Stimulated activated CD8-positive, alpha-beta memory T cell treated with anti-CD3 and anti-CD28 coated beads, Interleukin-4, amount 100 ng/mL, for 1 hour (primary cell): ENCODE measurements around the gene RAX.
"Not testable (repeated sequence)": the region's sequence is repeated elsewhere in the genome, so short reads cannot be mapped to it uniquely, and the experiment has no call there.

Source experiments
- DNase-seq, 2 donors: peaks; one replicate each; pipeline ENCODE4 v3.0.0-alpha.2; 2020; ENCODE audit warnings: low read depth in 2 of 2, low spot score in 1 of 2

Gene RAX

GRCh38 chr18:59273759-59274532 is 692 bp upstream of the RAX start:
- DNase-seq = no peak

DNA sequence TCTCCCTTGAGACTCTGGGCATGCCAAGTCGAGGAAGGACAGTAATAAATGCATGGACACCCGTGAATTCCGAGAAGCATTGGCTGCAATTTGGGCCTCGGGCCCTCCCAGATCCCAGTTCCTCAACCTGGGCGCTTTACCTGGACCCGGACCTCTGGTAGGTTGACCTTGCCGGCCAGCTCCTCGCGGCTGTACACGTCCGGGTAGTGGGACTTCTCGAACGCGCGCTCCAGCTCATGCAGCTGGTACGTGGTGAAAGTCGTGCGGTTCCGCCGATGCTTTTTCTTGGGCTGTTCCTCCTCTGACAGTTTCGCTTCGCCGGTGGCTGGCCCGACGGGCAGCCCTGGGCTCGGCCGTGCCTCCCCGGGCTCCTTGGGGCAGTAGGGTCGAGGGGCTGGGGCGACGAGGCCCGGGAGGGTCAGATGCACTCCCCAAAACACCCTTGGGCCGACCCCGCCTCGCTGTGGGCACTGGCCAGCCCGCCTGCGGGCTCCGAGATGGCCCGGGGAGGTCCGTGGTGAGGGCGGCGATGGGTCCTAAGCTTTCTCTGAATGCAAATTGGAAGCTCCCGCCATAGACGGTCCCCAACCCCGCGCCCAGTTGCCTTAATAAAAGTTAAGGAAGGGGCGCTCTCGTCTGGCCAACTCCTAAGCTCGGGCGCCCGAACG is 899 bp downstream of the RAX start:
- no peak for DNase-seq

DNA sequence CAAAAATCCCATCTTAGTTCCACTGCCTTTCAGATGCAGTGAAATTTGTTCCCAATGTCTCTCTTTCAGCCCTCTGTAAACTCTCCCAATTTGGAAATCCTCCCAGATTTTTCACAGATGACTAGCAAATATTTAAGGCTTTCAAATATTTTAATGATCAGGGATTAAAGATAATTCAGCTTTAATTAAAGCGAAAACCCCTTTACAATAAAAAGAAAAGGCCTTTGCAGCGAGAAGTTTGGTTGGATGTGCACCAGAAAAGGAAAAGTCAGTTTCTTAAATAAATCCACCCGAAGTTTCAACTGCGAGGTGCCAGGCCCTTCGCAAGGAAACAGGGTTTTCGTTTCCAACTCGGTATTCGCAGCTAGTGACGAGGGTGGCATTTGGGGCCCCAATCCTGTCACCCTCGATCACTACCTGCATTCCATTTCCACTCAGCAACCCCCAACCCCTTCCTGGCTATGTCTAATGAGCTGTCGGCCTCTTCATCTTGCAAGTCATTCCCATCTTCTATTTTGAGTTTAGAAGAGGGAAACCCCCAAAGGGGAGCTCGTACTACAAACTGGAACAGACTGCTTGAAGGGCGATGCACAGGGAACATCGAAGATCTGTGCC is 1.5 kb downstream of the RAX start:
- DNase-seq = no peak

GRCh38 chr18:59270689-59271257 is 2.5 kb downstream of the RAX start:
- DNase-seq = no peak

- DNase-seq = no peak
Observed at GRCh38 chr18:59269563-59270119, 3.6 kb downstream of the RAX start.

DNA sequence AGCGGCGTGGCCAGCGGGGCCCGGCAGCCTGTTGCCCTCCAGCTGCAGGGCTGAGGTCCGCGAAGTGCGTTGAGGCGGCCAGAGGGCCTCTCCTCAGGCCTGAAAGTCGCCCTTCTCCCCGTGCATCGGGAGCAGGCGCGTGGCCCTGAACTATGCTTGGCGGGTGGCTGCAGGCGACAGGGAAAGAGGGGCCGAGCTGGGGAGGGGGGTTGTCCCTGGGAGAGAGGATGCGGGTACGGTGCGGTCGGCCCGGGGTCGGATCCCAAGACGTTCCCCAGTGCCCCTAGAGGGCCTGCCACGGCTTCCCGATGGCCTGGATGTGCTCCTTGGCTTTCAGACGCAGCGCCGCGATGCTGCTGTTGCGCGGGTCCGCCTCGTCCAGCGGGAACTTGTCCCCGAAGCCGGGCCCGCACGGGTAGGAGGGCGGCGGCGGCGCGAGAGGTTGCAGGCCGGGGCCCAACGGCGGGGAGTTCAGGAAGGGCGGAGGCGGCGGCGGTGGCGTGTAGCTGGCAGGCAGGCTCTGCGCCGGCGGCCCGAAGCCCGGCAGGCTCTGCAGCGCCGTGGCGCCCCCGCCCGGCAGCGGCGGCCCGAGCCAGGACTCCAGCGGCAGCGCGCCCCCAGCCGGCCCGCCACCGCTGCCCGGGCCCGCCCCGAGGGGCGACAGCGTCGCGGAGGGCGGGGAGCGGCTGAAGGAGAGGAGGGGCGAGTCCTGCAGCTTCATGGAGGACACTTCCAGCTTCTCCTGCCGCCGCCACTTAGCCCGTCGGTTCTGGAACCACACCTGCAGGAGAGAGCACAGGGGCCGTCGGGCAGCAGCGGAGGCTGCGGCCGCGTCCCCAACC is 4.3 kb downstream of the RAX start:
- DNase-seq = no peak

DNA sequence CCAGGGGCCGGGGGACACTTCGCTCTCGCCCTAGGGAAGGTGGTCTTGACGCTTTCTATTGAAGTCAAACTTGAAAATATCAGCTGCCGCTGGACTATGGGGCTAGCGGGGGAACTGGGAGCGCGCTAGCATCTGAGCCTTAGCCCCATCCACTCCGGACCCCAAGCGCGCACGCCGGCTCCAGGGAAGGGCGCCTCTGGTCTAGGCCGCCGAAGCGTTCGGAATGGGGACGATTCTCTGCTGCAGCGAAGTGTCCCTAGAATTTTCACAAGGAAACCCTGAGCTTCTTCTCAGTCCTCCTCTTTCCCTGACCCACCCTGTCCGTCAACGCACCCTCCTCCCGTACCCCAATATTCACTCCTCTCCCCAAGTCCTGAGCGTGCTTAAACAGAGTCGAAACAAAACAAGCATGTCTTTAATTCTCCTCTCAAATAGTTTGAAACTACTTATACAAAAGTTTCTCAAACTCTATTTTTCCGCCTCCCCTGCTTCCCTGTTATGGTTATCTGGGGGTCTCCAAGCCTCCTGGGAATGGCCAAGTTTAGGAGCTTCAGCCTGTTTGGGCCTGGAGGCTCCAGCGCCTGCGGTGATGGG is 5.0 kb downstream of the RAX start:
- no peak for DNase-seq

- no peak for DNase-seq
Observed at GRCh38 chr18:59267503-59268126, 5.6 kb downstream of the RAX start.

DNA sequence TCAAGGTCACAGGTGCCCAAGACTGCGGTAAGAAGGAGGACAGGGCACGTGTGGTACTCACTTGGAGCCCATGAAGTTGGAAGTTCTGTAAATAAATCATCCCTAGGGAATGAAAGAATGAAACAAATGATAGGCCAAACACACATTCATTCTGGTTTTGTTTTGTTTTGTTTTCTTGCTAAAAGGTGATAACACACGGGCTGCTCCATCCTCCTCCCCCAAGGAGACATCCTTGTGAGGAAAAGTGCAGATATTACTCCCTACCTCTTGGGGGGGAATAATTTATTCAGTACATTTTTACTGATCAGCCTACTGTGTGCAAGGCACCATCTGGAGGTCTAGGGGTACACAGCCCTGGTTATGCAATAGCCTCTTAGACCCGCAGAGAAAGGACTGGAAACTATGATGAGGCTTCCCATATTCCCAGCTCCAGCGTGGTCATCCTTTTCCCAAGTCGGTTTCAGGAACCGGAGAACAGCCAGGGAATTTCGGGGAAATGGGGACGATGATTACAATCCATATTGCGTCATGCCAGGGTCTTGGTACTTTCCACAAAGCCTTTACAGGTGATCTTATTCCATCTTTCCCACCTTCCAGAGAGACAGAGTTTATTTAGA is 6.3 kb downstream of the RAX start:
- no peak for DNase-seq

DNA sequence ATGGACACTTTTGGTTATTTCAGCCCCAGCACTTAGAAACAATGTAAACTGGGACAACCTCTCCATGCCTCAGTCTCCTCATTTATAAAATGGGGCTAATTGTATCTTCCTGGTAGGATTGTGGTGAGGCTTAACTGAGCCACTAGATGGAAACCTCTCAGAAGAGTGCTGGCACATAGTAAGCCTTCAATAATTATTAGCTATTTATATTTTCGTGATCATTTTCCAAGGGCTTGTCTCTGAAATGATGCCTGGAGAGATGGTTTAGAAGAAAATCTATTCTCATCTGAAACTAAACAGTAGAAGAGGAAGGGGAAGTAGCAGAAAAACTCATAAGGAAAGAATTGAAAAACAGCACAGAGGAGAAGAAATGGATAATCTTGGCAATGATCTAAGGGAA is 6.8 kb downstream of the RAX start:
- no peak for DNase-seq

- DNase-seq = no peak
Observed at GRCh38 chr18:59265974-59266369, 7.3 kb downstream of the RAX start.

DNA sequence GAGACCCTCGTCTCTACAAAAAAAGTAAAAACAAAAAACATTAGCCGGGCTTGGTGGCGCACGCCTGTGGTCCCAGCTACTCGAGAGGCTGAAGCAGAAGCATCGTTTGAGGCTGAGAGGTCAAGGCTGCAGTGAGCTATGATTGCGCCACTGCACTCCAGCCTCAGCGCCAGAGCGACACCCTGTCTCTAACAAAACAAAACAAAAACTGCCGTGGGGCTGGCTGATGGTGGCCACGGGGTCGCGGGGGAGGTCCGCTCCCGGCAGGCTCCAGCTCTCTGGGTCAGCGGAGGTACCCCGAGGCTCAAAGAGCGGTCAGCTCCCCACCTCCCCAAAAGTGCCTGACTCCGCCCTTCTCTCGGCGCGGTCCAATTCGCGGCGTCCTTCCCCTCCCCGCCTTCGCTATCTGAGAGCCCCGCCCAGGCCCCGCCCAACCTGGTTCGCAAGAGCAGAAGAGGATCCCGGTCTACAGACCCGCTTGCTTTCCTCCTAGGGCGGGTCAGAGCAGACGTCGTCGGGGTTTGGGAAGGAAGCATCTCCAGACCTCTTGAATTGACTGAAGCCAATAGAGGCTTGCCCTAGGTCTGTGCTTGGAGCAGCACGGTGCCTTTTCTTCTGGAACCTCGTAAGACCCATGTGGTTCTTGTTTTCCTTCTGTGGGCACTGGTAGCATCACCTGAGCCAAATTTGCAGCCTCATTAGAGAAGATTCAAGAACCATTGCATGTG is 7.8 kb downstream of the RAX start:
- no peak for DNase-seq

DNA sequence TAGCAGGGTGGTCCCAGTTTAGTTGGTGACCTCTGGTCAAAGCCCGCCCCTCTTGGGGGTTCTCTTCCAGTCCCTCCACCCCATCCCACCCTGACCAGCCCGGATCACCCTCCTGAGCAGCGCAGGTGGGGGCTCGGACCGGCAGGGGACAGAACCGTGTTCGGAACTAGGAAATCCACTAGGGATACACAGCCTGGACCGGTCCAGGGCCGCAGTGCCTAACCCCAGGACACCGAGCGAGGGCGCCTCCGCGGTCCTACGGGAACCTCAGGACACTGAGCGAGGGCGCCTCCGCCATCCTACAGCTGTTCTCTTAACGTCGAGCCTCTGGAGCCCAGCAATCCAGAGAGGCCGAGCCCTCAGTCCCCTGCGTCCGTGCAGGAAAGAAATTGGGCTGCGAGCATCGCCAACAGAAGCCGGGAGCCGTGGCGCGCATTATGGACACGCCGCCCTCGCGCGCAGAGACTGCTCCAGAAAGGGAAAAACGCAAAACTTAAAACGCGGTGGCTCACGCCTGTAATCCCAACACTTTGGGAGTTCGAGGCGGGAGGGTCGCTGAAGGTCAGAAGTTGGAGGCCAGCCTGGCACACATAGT is 8.5 kb downstream of the RAX start:
- no peak for DNase-seq

GRCh38 chr18:59264121-59264571 is 9.1 kb downstream of the RAX start:
- no peak for DNase-seq

DNA sequence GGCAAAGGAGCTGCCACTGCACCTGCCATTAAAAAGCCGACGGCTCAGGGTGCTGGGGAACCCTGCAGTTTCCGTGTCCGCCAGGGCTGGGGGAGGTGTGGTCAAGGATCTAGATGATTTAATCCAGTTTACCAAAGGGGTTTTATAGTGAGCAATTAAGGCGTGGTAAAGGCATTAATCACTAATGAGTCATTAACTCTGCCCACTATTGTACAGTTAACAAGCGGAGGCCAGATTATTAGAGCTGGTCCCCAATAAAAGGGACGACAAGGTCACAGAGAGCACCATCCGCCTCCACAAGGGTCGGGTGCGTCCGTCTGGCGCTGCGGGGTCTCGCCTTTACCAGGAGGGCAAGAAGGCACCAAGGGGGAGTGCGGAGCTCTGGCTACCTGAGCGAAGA is 9.6 kb downstream of the RAX start:
- DNase-seq = no peak

DNA sequence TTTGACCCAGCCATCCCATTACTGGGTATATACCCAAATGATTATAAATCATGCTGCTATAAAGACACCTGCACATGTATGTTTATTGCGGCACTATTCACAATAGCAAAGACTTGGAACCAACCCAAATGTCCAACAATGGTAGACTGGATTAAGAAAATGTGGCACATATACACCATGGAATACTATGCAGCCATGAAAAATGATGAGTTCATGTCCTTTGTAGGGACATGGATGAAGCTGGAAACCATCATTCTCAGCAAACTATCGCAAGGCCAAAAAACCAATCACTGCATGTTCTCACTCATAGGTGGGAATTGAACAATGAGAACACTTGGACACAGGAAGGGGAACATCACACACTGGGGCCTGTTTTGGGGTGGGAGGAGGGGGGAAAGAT is 11.0 kb downstream of the RAX start:
- not testable (repeated sequence) for DNase-seq

DNA sequence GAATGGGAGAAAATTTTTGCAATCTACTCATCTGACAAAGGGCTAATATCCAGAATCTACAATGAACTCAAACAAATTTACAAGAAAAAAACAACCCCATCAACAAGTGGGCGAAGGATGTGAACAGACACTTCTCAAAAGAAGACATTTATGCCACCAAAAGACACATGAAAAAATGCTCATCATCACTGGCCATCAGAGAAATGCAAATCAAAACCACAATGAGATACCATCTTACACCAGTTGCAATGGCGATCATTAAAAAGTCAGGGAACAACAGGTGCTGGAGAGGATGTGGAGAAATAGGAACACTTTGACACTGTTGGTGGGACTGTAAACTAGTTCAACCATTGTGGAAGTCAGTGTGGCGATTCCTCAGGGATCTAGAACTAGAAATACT is 11.4 kb downstream of the RAX start:
- DNase-seq = not testable (repeated sequence)

GRCh38 chr18:59255491-59255890 is 17.8 kb downstream of the RAX start:
- not testable (repeated sequence) for DNase-seq
